Osteocyte (in vitro differentiated cells): ENCODE results near the gene MCFD2. TPM values are rescaled to one million over a fixed set of nuclear protein-coding genes. Genes with fewer than 3 reads are reported as not detected.

ENCODE experiments used
- DNase-seq: peaks from one replicate; pipeline ENCODE4 v3.0.0; 2021; ENCODE audit warnings: mixed read lengths; ENCODE audit not compliant: unreplicated experiment; ENCODE audit errors: extremely low spot score
- H3K27ac Mint-ChIP-seq: one replicate; pipeline ENCODE4 v1.8.0; 2021; ENCODE audit warnings: mild to moderate bottlenecking, mixed read lengths; ENCODE audit not compliant: unreplicated experiment
- H3K27me3 Mint-ChIP-seq: one replicate; pipeline ENCODE4 v1.8.0; 2021; ENCODE audit warnings: mixed read lengths; ENCODE audit not compliant: unreplicated experiment
- H3K36me3 Mint-ChIP-seq: one replicate; pipeline ENCODE4 v1.8.0; 2021; ENCODE audit warnings: mixed read lengths; ENCODE audit not compliant: unreplicated experiment
- H3K4me1 Mint-ChIP-seq: one replicate; pipeline ENCODE4 v1.8.0; 2021; ENCODE audit warnings: mixed read lengths; ENCODE audit not compliant: unreplicated experiment
- H3K4me3 Mint-ChIP-seq: one replicate; pipeline ENCODE4 v1.8.0; 2021; ENCODE audit warnings: mild to moderate bottlenecking, moderate library complexity, mixed read lengths; ENCODE audit not compliant: unreplicated experiment
- H3K9me3 Mint-ChIP-seq: one replicate; pipeline ENCODE4 v1.8.0; 2021; ENCODE audit warnings: mixed read lengths; ENCODE audit not compliant: unreplicated experiment
- CTCF ChIP-seq: fragments of 200-600 bp; sonication (generic); IDR thresholded peaks from 2 replicates; pipeline ENCODE4 v1.5.0; 2021; ENCODE audit warnings: antibody characterized with exemption, mild to moderate bottlenecking, moderate library complexity
- total RNA-seq: library from RNA; stranded (reverse); gene quantifications from 2 replicates; pipeline ENCODE4 v1.2.1, GENCODE V29; 2021

MCFD2 gene
- total RNA-seq, 1 donor from 2014 or later: 106 TPM

DNA sequence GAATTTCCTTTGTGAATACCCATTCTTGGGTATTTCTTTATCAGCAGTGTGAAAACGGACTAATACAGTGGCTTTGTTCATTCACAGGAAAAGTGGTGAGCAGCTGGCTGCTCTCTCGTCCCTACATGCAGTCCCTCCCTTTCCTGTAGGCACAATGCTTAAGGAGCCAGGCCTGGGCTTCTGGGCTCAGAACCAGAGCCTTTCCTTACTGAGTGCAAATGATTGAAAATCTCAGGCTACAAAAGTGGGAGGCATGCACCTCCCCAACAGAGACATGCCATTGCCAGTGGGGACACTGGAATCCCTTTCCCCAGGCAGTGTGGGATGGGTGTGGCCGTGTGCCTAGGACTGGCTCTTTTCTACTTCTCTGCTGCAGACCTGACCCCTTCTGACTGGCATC, 61.3 kb downstream of the MCFD2 start:
- Mint-ChIP-seq H3K4me3 (no peak overlapping the region), H3K27me3 (no peaks in the 10 kb centered on the region), H3K27ac (peak overlapping the region; percentile 92), H3K4me1 (peaks cover 88% of the 10 kb centered on the region), H3K36me3 (no peaks in the 10 kb centered on the region), H3K9me3 (no peaks in the 10 kb centered on the region)
- no peak for DNase-seq
- no peak for TF ChIP-seq CTCF

- no peak for TF ChIP-seq CTCF
- DNase-seq: no peak
- no peaks in the 10 kb centered on the region for H3K36me3 Mint-ChIP-seq
- H3K9me3 Mint-ChIP-seq: no peaks in the 10 kb centered on the region
- H3K4me1 Mint-ChIP-seq: peaks cover 88% of the 10 kb centered on the region
- no peaks in the 10 kb centered on the region for H3K27me3 Mint-ChIP-seq
- H3K27ac Mint-ChIP-seq: peak overlapping the region; percentile 44
- H3K4me3 Mint-ChIP-seq: no peak overlapping the region
Observed at GRCh38 chr2:46852598-46852997, 63.0 kb downstream of the MCFD2 start.

DNA sequence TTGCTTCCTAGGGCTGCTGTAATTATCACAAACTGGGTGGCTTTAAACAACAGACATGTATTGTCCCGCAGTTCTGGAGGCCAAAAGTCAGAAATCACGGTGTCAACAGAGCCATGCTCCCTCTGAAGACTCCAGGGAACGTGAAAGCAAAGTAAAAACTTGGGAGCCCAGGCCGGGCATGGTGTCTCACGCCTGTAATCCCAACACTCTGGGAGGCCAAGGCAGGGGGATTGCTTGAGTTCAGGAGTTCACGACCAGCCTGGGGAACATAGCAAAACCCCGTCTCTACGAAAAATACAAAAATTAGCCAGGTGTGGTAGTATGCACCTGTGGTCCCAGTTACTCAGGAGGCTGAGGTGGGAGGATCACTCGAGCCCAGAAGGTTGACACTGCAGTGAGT, 63.5 kb downstream of the MCFD2 start:
- no peaks in the 10 kb centered on the region for H3K27me3 Mint-ChIP-seq
- peaks cover 91% of the 10 kb centered on the region for H3K4me1 Mint-ChIP-seq
- H3K9me3 Mint-ChIP-seq: no peaks in the 10 kb centered on the region
- DNase-seq: no peak
- no peak for TF ChIP-seq CTCF
- H3K4me3 Mint-ChIP-seq: no peak overlapping the region
- H3K36me3 Mint-ChIP-seq: no peaks in the 10 kb centered on the region
- H3K27ac Mint-ChIP-seq: peak overlapping the region; percentile 23

Other genes with a start within 250 kb of the MCFD2 start
- gene SOCS5, start 216.5 kb downstream of the MCFD2 start, total RNA-seq: 23.4 and 24.1 TPM in 2 replicates
- 17.8 and 20.0 TPM in 2 replicates for gene TTC7A, start 25.4 kb upstream of the MCFD2 start, total RNA-seq
- gene STPG4, start 239.5 kb upstream of the MCFD2 start, total RNA-seq: 0.37 and 0.56 TPM in 2 replicates